ENCODE data around the gene UBE2G2. TPM values are rescaled to one million over a fixed set of nuclear protein-coding genes. Genes with fewer than 3 reads are reported as not detected.

UBE2G2 gene
- total RNA-seq, 1 experiment from 2014 or later: 212 TPM

DNA sequence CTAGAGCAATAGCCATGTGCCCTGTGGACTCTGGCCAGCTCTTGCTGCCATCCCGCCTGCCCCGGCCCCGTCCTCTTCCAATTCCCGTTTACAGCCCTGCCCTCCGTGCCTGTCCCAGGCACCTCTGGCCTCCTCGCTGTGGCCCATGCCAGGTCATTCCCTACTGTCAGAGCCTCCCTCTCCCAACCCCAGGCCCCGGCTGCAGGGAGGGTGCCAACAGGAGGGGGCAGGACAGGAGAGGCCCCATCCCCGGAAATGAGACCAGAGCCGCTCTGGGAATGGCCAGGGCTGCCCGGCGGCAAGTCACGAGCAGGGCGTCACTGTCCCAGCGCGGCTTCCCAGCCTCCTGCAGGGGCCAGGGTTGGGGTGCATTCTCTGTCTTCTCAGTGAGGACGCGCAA, 66.8 kb downstream of the UBE2G2 start:
- H3K27ac ChIP-seq (ENCODE audit: low read depth, low read length, poor library complexity, severe bottlenecking): no peak overlapping the region
- peaks cover 15% of the 10 kb centered on the region for H3K9me3 ChIP-seq (ENCODE audit: low read depth, low read length, poor library complexity, severe bottlenecking)
- TF ChIP-seq, protein P1, sequence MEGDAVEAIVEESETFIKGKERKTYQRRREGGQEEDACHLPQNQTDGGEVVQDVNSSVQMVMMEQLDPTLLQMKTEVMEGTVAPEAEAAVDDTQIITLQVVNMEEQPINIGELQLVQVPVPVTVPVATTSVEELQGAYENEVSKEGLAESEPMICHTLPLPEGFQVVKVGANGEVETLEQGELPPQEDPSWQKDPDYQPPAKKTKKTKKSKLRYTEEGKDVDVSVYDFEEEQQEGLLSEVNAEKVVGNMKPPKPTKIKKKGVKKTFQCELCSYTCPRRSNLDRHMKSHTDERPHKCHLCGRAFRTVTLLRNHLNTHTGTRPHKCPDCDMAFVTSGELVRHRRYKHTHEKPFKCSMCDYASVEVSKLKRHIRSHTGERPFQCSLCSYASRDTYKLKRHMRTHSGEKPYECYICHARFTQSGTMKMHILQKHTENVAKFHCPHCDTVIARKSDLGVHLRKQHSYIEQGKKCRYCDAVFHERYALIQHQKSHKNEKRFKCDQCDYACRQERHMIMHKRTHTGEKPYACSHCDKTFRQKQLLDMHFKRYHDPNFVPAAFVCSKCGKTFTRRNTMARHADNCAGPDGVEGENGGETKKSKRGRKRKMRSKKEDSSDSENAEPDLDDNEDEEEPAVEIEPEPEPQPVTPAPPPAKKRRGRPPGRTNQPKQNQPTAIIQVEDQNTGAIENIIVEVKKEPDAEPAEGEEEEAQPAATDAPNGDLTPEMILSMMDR (conservative IDR thresholded peaks at IDR 0.05; ENCODE audit: low read depth, low read length): no peak
- TF ChIP-seq EZH2 (IDR thresholded peaks at IDR 0.05; ENCODE audit: borderline replicate concordance, low read depth, low read length, poor library complexity, severe bottlenecking): no peak
- ChIA-PET POLR2A (ENCODE audit: low non-redundant PET) (no interaction called here), CTCF (no interaction called here)
- H3K4me1 ChIP-seq (ENCODE audit: insufficient read depth, low read length, poor library complexity, severe bottlenecking): no peaks in the 10 kb centered on the region
- no peak for DNase-seq (ENCODE audit: low spot score)
- no TSS peak for BruUV-seq (replicated peaks)
- peaks cover 1% of the 10 kb centered on the region for H3K36me3 ChIP-seq (ENCODE audit: insufficient read depth, low read length, poor library complexity, severe bottlenecking)
- no peaks in the 10 kb centered on the region for H3K27me3 ChIP-seq (replicated peaks; ENCODE audit: insufficient read depth, low read depth, low read length, poor library complexity)
- intact Hi-C loops (cut with micrococcal nuclease; ENCODE audit: unreplicated experiment): no loop called here
- no peak overlapping the region for H3K4me3 ChIP-seq (ENCODE audit: low read depth, low read length, poor library complexity, severe bottlenecking)

GRCh38 chr21:44734026-44734745, 67.4 kb downstream of the UBE2G2 start:
- DNase-seq (ENCODE audit: low spot score): no peak
- Histone ChIP-seq H3K4me1 (ENCODE audit: insufficient read depth, low read length, poor library complexity, severe bottlenecking) (no peaks in the 10 kb centered on the region), H3K4me3 (ENCODE audit: low read depth, low read length, poor library complexity, severe bottlenecking) (no peak overlapping the region), H3K9me3 (ENCODE audit: low read depth, low read length, poor library complexity, severe bottlenecking) (peaks cover 14% of the 10 kb centered on the region), H3K36me3 (ENCODE audit: insufficient read depth, low read length, poor library complexity, severe bottlenecking) (peaks cover 2% of the 10 kb centered on the region), H3K27ac (ENCODE audit: low read depth, low read length, poor library complexity, severe bottlenecking) (no peak overlapping the region), H3K27me3 (replicated peaks; ENCODE audit: insufficient read depth, low read depth, low read length, poor library complexity) (no peaks in the 10 kb centered on the region)
- CTCF ChIA-PET: no interaction called here
- intact Hi-C loops (cut with micrococcal nuclease; ENCODE audit: unreplicated experiment): no loop called here
- POLR2A ChIA-PET (ENCODE audit: low non-redundant PET): no interaction called here
- no TSS peak for BruUV-seq (replicated peaks)
- TF ChIP-seq, protein P1 (conservative IDR thresholded peaks at IDR 0.05; ENCODE audit: low read depth, low read length): no peak
- TF ChIP-seq EZH2 (IDR thresholded peaks at IDR 0.05; ENCODE audit: borderline replicate concordance, low read depth, low read length, poor library complexity, severe bottlenecking): no peak

DNA sequence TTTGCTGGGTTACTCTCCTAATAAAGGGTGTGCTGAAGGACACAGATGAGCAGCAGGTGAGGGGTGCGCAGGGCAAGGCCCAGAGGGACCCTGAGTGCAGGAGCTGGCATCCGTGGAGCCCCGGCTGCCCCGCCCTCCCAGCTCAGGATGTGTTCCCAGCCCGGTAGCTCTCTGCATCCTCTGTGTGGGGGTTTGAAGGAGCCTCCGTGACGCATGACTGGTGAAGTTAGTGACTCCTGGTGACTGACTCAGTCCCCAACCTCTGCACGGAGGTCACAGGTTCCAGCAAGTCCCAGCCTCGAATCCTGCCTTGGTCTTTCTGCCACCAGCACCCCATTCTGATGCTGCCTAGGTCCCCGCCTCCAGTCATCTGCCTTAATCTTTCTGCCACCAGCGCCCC, 68.7 kb downstream of the UBE2G2 start:
- no peaks in the 10 kb centered on the region for H3K27me3 ChIP-seq (replicated peaks; ENCODE audit: insufficient read depth, low read depth, low read length, poor library complexity)
- no peak for DNase-seq (ENCODE audit: low spot score)
- peaks cover 2% of the 10 kb centered on the region for H3K36me3 ChIP-seq (ENCODE audit: insufficient read depth, low read length, poor library complexity, severe bottlenecking)
- peaks cover 2% of the 10 kb centered on the region for H3K9me3 ChIP-seq (ENCODE audit: low read depth, low read length, poor library complexity, severe bottlenecking)
- TF ChIP-seq, protein P1 (conservative IDR thresholded peaks at IDR 0.05; ENCODE audit: low read depth, low read length): no peak
- TF ChIP-seq EZH2 (IDR thresholded peaks at IDR 0.05; ENCODE audit: borderline replicate concordance, low read depth, low read length, poor library complexity, severe bottlenecking): no peak
- intact Hi-C loops (cut with micrococcal nuclease; ENCODE audit: unreplicated experiment): no loop called here
- H3K27ac ChIP-seq (ENCODE audit: low read depth, low read length, poor library complexity, severe bottlenecking): no peak overlapping the region
- BruUV-seq (replicated peaks): no TSS peak
- ChIA-PET CTCF (no interaction called here), POLR2A (ENCODE audit: low non-redundant PET) (no interaction called here)
- H3K4me3 ChIP-seq (ENCODE audit: low read depth, low read length, poor library complexity, severe bottlenecking): no peak overlapping the region
- H3K4me1 ChIP-seq (ENCODE audit: insufficient read depth, low read length, poor library complexity, severe bottlenecking): no peaks in the 10 kb centered on the region

Data from A673 (cell line).